Measurements from ENCODE around the gene TMEM163. TPM values are rescaled to one million over a fixed set of nuclear protein-coding genes. Genes with fewer than 3 reads are reported as not detected.

Gene TMEM163
- 0.04 TPM in 1 of 2 replicates, not detected in the other for polyA plus RNA-seq (2011; rRNA removed)
- polyA minus RNA-seq (2011; rRNA and poly(A)+ RNA removed) = not detected in 2 replicates

GRCh38 chr2:134718817-134719814 lies at the start of gene TMEM163:
Gene TMEM163, minus strand, starts transcription at chr2:134719000.
- Histone ChIP-seq H3K9me3 (ENCODE audit: control insufficient read depth, insufficient read depth, low read length) (no peaks in the 10 kb centered on the region), H3K27ac (ENCODE audit: low read depth, low read length) (no peak within 1 kb of the TSS), H3K4me3 (ENCODE audit: low read depth, low read length) (no peak within 1 kb of the TSS), H3K27me3 (ENCODE audit: control insufficient read depth, insufficient read depth, low read length) (peaks cover 51% of the 10 kb centered on the region)
- CTCF ChIA-PET = no interaction called here
- no peak for TF ChIP-seq CTCF (IDR thresholded peaks at IDR 0.05; ENCODE audit: low read depth, low read length)
- no peak for DNase-seq (ENCODE audit: low read depth, low spot score)
- POLR2A ChIA-PET = no interaction called here

GRCh38 chr2:134766583-134766982 lies 47.8 kb upstream of the TMEM163 start:
- H3K27me3 ChIP-seq (ENCODE audit: control insufficient read depth, insufficient read depth, low read length) = no peaks in the 10 kb centered on the region
- H3K4me3 ChIP-seq (ENCODE audit: low read depth, low read length) = no peak overlapping the region
- DNase-seq (ENCODE audit: low read depth, low spot score) = no peak
- H3K27ac ChIP-seq (ENCODE audit: low read depth, low read length) = no peak overlapping the region
- ChIA-PET CTCF (no interaction called here), POLR2A (no interaction called here)
- no peaks in the 10 kb centered on the region for H3K9me3 ChIP-seq (ENCODE audit: control insufficient read depth, insufficient read depth, low read length)
- TF ChIP-seq CTCF (IDR thresholded peaks at IDR 0.05; ENCODE audit: low read depth, low read length) = no peak

- Histone ChIP-seq H3K9me3 (ENCODE audit: control insufficient read depth, insufficient read depth, low read length) (no peaks in the 10 kb centered on the region), H3K27me3 (ENCODE audit: control insufficient read depth, insufficient read depth, low read length) (no peaks in the 10 kb centered on the region), H3K4me3 (ENCODE audit: low read depth, low read length) (no peak overlapping the region), H3K27ac (ENCODE audit: low read depth, low read length) (no peak overlapping the region)
- CTCF ChIA-PET = no interaction called here
- no peak for TF ChIP-seq CTCF (IDR thresholded peaks at IDR 0.05; ENCODE audit: low read depth, low read length)
- no peak for DNase-seq (ENCODE audit: low read depth, low spot score)
- POLR2A ChIA-PET = no interaction called here
Measured at GRCh38 chr2:134765987-134766386, 47.2 kb upstream of the TMEM163 start.

GRCh38 chr2:134764164-134764563 lies 45.4 kb upstream of the TMEM163 start:
- DNase-seq (ENCODE audit: low read depth, low spot score) = no peak
- ChIA-PET POLR2A (interaction anchor here (0.6 to 0.7 kb wide), 3 partner anchors 18 to 84 kb away, joined by 4 to 14 read pairs (median 5); no protein-coding TSS in a partner anchor), CTCF (no interaction called here)

More at GRCh38 chr2:134764164-134764563, 45.4 kb upstream of the TMEM163 start:
- Histone ChIP-seq H3K27me3 (ENCODE audit: control insufficient read depth, insufficient read depth, low read length) (no peaks in the 10 kb centered on the region), H3K4me3 (ENCODE audit: low read depth, low read length) (no peak overlapping the region), H3K27ac (ENCODE audit: low read depth, low read length) (no peak overlapping the region), H3K9me3 (ENCODE audit: control insufficient read depth, insufficient read depth, low read length) (no peaks in the 10 kb centered on the region)
- no peak for TF ChIP-seq CTCF (IDR thresholded peaks at IDR 0.05; ENCODE audit: low read depth, low read length)
